ENCODE measurements around the gene ARNT2. TPM values are rescaled to one million over a fixed set of nuclear protein-coding genes. Genes with fewer than 3 reads are reported as not detected.

The ARNT2 gene
- total RNA-seq: not detected
- 0 to 0.12 reads per million in 2 donors for total RNA-seq

- Mint-ChIP-seq H3K27ac (no peak within 1 kb of the TSS), H3K27me3 (peaks cover 75% of the 10 kb centered on the region), H3K4me3 (peak within 1 kb of the TSS; percentile 67), H3K4me1 (peaks cover 4% of the 10 kb centered on the region), H3K36me3 (ENCODE audit: low read depth) (peaks cover 5% of the 10 kb centered on the region)
- no peaks in the 10 kb centered on the region for H3K9me3 ChIP-seq (ENCODE audit: control insufficient read depth, low read length, poor library complexity, severe bottlenecking)
- ATAC-seq: no peak
- DNase-seq: no peak
Measured at GRCh38 chr15:80404057-80404760, at the start of gene ARNT2. ARNT2 (plus strand) TSS chr15:80404382; CDS start chr15:80404516, 134 bp downstream.

DNA sequence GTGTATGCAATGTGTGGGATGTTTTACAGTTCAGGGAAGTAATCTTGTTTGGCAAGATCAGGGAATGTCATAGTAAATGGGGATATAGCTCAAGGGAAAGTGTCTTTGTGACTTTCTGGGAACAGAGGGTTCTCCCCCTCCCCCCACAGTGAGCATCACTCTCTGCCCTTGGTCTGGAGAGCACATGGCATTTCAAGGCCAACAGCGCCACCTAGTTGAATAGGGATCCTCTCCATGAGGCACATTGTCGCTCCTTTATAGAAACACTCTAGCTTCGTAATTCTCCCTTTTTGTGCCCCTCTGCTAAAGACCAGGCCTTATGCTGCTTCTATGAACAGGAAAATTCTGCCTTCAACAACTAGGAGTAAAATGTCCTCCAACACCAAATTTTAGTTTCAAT is 37.1 kb upstream of the ARNT2 start:
- ATAC-seq: no peak
- H3K27me3 Mint-ChIP-seq: peaks cover under 1% of the 10 kb centered on the region
- H3K4me3 Mint-ChIP-seq: no peak overlapping the region
- no peak for DNase-seq
- H3K27ac Mint-ChIP-seq: no peak overlapping the region
- H3K36me3 Mint-ChIP-seq (ENCODE audit: low read depth): no peaks in the 10 kb centered on the region
- peaks cover 5% of the 10 kb centered on the region for H3K9me3 ChIP-seq (ENCODE audit: control insufficient read depth, low read length, poor library complexity, severe bottlenecking)
- no peaks in the 10 kb centered on the region for H3K4me1 Mint-ChIP-seq

DNA sequence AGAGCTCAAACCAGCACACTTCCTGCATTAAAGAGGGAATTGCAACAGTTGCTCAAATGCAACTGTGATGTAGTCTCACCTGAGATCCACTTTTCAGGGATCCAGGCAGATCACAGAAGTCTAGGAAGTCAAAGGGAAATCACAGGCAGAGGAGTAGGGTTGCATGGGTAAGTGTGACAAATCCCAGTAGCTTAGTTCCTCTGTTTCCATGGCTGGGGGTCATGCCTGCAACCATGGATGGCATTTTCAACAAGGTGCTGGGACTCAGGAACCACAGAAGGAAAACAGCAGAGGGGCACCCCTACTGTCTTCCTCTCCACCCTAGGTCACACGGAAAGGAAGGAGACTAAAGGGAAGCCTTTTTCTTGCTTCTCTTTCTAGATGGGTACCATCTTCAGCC is 36.5 kb upstream of the ARNT2 start:
- no peak overlapping the region for H3K4me3 Mint-ChIP-seq
- no peak overlapping the region for H3K27ac Mint-ChIP-seq
- ATAC-seq: no peak
- H3K27me3 Mint-ChIP-seq: no peaks in the 10 kb centered on the region
- DNase-seq: no peak
- H3K4me1 Mint-ChIP-seq: no peaks in the 10 kb centered on the region
- H3K36me3 Mint-ChIP-seq (ENCODE audit: low read depth): no peaks in the 10 kb centered on the region
- peaks cover 5% of the 10 kb centered on the region for H3K9me3 ChIP-seq (ENCODE audit: control insufficient read depth, low read length, poor library complexity, severe bottlenecking)

DNA sequence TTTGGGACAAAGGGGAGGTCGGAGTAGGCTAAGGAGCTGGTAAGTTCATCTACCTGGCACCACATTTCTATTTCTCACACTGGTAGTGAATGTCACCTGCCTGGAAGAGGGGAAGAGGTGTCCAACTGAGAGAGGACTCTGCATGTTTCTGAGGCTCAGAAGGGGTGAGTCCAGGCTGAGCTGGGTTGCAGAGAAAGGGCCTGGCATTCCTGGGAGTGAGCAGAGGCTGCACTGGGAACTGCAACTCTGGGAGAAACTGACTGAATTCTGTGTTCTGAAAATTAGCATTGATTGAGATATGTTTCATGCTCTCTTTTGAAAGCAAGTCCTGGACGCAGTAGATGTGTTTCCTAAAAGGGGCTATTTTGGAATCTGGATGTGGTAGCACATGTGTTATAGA is 32.3 kb upstream of the ARNT2 start:
- no peak for ATAC-seq
- H3K4me3 Mint-ChIP-seq: no peak overlapping the region
- no peaks in the 10 kb centered on the region for H3K36me3 Mint-ChIP-seq (ENCODE audit: low read depth)
- no peak for DNase-seq
- H3K27me3 Mint-ChIP-seq: peaks cover 11% of the 10 kb centered on the region
- no peak overlapping the region for H3K27ac Mint-ChIP-seq
- H3K9me3 ChIP-seq (ENCODE audit: control insufficient read depth, low read length, poor library complexity, severe bottlenecking): peaks cover 5% of the 10 kb centered on the region
- H3K4me1 Mint-ChIP-seq: no peaks in the 10 kb centered on the region

- H3K4me3 Mint-ChIP-seq: no peak overlapping the region
- no peaks in the 10 kb centered on the region for H3K4me1 Mint-ChIP-seq
- no peaks in the 10 kb centered on the region for H3K9me3 ChIP-seq (ENCODE audit: control insufficient read depth, low read length, poor library complexity, severe bottlenecking)
- DNase-seq (no peak), ATAC-seq (no peak)
- H3K27ac Mint-ChIP-seq: no peak overlapping the region
- no peaks in the 10 kb centered on the region for H3K36me3 Mint-ChIP-seq (ENCODE audit: low read depth)
- H3K27me3 Mint-ChIP-seq: peaks cover 28% of the 10 kb centered on the region
Measured at GRCh38 chr15:80374441-80374840, 29.7 kb upstream of the ARNT2 start.

- no peaks in the 10 kb centered on the region for H3K9me3 ChIP-seq (ENCODE audit: control insufficient read depth, low read length, poor library complexity, severe bottlenecking)
- no peak overlapping the region for H3K27ac Mint-ChIP-seq
- no peaks in the 10 kb centered on the region for H3K36me3 Mint-ChIP-seq (ENCODE audit: low read depth)
- H3K27me3 Mint-ChIP-seq: peaks cover 41% of the 10 kb centered on the region
- DNase-seq (no peak), ATAC-seq (no peak)
- no peaks in the 10 kb centered on the region for H3K4me1 Mint-ChIP-seq
- H3K4me3 Mint-ChIP-seq: no peak overlapping the region
Measured at GRCh38 chr15:80375968-80376891, 28.0 kb upstream of the ARNT2 start.

GRCh38 chr15:80379693-80380092 is 24.5 kb upstream of the ARNT2 start:
- no peak for ATAC-seq
- no peaks in the 10 kb centered on the region for H3K4me1 Mint-ChIP-seq
- H3K27ac Mint-ChIP-seq: no peak overlapping the region
- no peak overlapping the region for H3K4me3 Mint-ChIP-seq
- no peaks in the 10 kb centered on the region for H3K36me3 Mint-ChIP-seq (ENCODE audit: low read depth)
- no peak for DNase-seq
- H3K9me3 ChIP-seq (ENCODE audit: control insufficient read depth, low read length, poor library complexity, severe bottlenecking): no peaks in the 10 kb centered on the region
- peaks cover 39% of the 10 kb centered on the region for H3K27me3 Mint-ChIP-seq

GRCh38 chr15:80380154-80380553 is 24.0 kb upstream of the ARNT2 start:
- peaks cover 39% of the 10 kb centered on the region for H3K27me3 Mint-ChIP-seq
- no peaks in the 10 kb centered on the region for H3K36me3 Mint-ChIP-seq (ENCODE audit: low read depth)
- H3K4me3 Mint-ChIP-seq: peak overlapping the region; percentile 2
- H3K4me1 Mint-ChIP-seq: no peaks in the 10 kb centered on the region
- no peak overlapping the region for H3K27ac Mint-ChIP-seq
- ATAC-seq (no peak), DNase-seq (no peak)
- no peaks in the 10 kb centered on the region for H3K9me3 ChIP-seq (ENCODE audit: control insufficient read depth, low read length, poor library complexity, severe bottlenecking)

- no peak overlapping the region for H3K27ac Mint-ChIP-seq
- ATAC-seq (no peak), DNase-seq (no peak)
- H3K4me1 Mint-ChIP-seq: no peaks in the 10 kb centered on the region
- H3K27me3 Mint-ChIP-seq: peaks cover 41% of the 10 kb centered on the region
- no peak overlapping the region for H3K4me3 Mint-ChIP-seq
- no peaks in the 10 kb centered on the region for H3K36me3 Mint-ChIP-seq (ENCODE audit: low read depth)
- no peaks in the 10 kb centered on the region for H3K9me3 ChIP-seq (ENCODE audit: control insufficient read depth, low read length, poor library complexity, severe bottlenecking)
Measured at GRCh38 chr15:80382285-80382684, 21.9 kb upstream of the ARNT2 start.

GRCh38 chr15:80384432-80384831 is 19.8 kb upstream of the ARNT2 start:
- no peak overlapping the region for H3K4me3 Mint-ChIP-seq
- H3K9me3 ChIP-seq (ENCODE audit: control insufficient read depth, low read length, poor library complexity, severe bottlenecking): no peaks in the 10 kb centered on the region
- DNase-seq (no peak), ATAC-seq (no peak)
- H3K4me1 Mint-ChIP-seq: no peaks in the 10 kb centered on the region
- H3K36me3 Mint-ChIP-seq (ENCODE audit: low read depth): no peaks in the 10 kb centered on the region
- no peak overlapping the region for H3K27ac Mint-ChIP-seq
- H3K27me3 Mint-ChIP-seq: peaks cover 42% of the 10 kb centered on the region

DNA sequence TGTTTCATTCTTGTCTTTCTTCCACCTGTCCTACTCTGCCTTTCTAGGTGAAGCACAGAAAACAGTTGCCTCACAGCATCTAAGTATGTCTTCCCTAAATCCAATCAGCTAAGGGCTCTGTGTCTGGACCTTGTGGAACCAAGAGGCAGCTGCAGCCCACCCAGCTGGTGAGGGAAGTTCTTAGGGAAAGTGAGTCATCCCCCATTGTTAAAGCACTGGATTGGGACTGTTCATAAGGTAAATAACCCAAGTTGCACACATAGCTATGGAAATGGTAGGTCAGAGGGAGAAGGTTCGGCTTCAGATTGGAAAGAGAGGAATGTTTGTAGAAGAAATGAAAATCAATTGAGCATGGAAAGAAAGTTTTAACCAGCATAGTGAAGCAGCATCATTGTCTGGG is 18.0 kb upstream of the ARNT2 start:
- no peak for ATAC-seq
- H3K27me3 Mint-ChIP-seq: peaks cover 30% of the 10 kb centered on the region
- H3K27ac Mint-ChIP-seq: no peak overlapping the region
- H3K4me1 Mint-ChIP-seq: no peaks in the 10 kb centered on the region
- no peaks in the 10 kb centered on the region for H3K9me3 ChIP-seq (ENCODE audit: control insufficient read depth, low read length, poor library complexity, severe bottlenecking)
- DNase-seq: no peak
- H3K36me3 Mint-ChIP-seq (ENCODE audit: low read depth): no peaks in the 10 kb centered on the region
- no peak overlapping the region for H3K4me3 Mint-ChIP-seq

GRCh38 chr15:80388326-80388725 is 15.9 kb upstream of the ARNT2 start:
- Mint-ChIP-seq H3K4me1 (no peaks in the 10 kb centered on the region), H3K4me3 (no peak overlapping the region), H3K27me3 (peaks cover 25% of the 10 kb centered on the region), H3K36me3 (ENCODE audit: low read depth) (no peaks in the 10 kb centered on the region), H3K27ac (no peak overlapping the region)
- H3K9me3 ChIP-seq (ENCODE audit: control insufficient read depth, low read length, poor library complexity, severe bottlenecking): no peaks in the 10 kb centered on the region
- no peak for DNase-seq
- ATAC-seq: no peak

- Mint-ChIP-seq H3K27ac (no peak overlapping the region), H3K4me1 (no peaks in the 10 kb centered on the region), H3K4me3 (no peak overlapping the region), H3K36me3 (ENCODE audit: low read depth) (no peaks in the 10 kb centered on the region), H3K27me3 (peaks cover 25% of the 10 kb centered on the region)
- no peaks in the 10 kb centered on the region for H3K9me3 ChIP-seq (ENCODE audit: control insufficient read depth, low read length, poor library complexity, severe bottlenecking)
- ATAC-seq (no peak), DNase-seq (no peak)
Measured at GRCh38 chr15:80389370-80389769, 14.8 kb upstream of the ARNT2 start.
